ENCODE data around the gene CNTFR. TPM values are rescaled to one million over a fixed set of nuclear protein-coding genes. Genes with fewer than 3 reads are reported as not detected.

CNTFR gene
- total and polyA plus RNA-seq, 2 of the 8 experiments (the other 6 are each of a cell fraction or from before 2014, with no cell fraction given): 1.2 to 4.2 TPM

GRCh38 chr9:34615132-34615531 is 25.6 kb upstream of the CNTFR start:
- Histone ChIP-seq H3K27ac (ENCODE audit: low read depth, low read length) (no peak overlapping the region), H3K79me2 (ENCODE audit: control insufficient read depth in 1 of 2, insufficient read depth in 2 of 2, low read length in 2 of 2) (no peaks in the 10 kb centered on the region), H4K20me1 (replicated peaks in 1 of 2; ENCODE audit: control insufficient read depth in 1 of 2, insufficient read depth in 2 of 2, low read length in 2 of 2) (no peaks in the 10 kb centered on the region), H3K27me3 (replicated peaks in 1 of 4; ENCODE audit: control insufficient read depth in 3 of 4, extremely low read depth in 1 of 4, insufficient read depth in 3 of 4, low read length in 3 of 4) (peaks cover 0 to 3% (median 2%) of the 10 kb centered on the region in 4 experiments; a peak in 2 of 7 replicates), H2AFZ (ENCODE audit: low read length) (no peak overlapping the region), H2BK15ac (ENCODE audit: low read length) (no peak overlapping the region), H3K9me3 (ENCODE audit: insufficient read depth in 2 of 2, low read depth in 1 of 2, low read length in 1 of 2) (no peaks in the 10 kb centered on the region), H3K36me3 (ENCODE audit: control insufficient read depth in 2 of 4, insufficient read depth in 4 of 4, low read length in 3 of 4) (no peaks in the 10 kb centered on the region; a peak in 1 of 8 replicates), H2AK5ac (ENCODE audit: low read depth, low read length) (no peak overlapping the region), H3K18ac (ENCODE audit: extremely low read depth, low read length) (no peak overlapping the region), H3K23ac (ENCODE audit: insufficient read length) (no peak overlapping the region), H3K4me3 (ENCODE audit: extremely low read depth in 1 of 4, insufficient read depth in 2 of 4, low read depth in 3 of 4, low read length in 4 of 4) (no peak overlapping the region), H3K79me1 (ENCODE audit: low read depth, low read length) (no peaks in the 10 kb centered on the region), H2BK20ac (ENCODE audit: low read length) (no peak overlapping the region), H3K4me1 (replicated peaks in 1 of 4; ENCODE audit: control insufficient read depth in 3 of 4, insufficient read depth in 4 of 4, low read length in 3 of 4) (peaks cover 4 to 11% (median 6%) of the 10 kb centered on the region in 4 experiments), H2BK12ac (ENCODE audit: low read depth, low read length) (no peak overlapping the region), H3K14ac (ENCODE audit: insufficient read length) (no peak overlapping the region), H3K4ac (replicated peaks; ENCODE audit: insufficient read length, low read depth, low read length) (no peak overlapping the region), H3K9ac (replicated peaks in 1 of 4; ENCODE audit: extremely low read depth in 1 of 4, low read depth in 3 of 4, low read length in 3 of 4) (no peak overlapping the region), H3K23me2 (ENCODE audit: low read depth, low read length) (peaks cover 15% of the 10 kb centered on the region; the same call in 1 of the 2 replicates), H2BK5ac (ENCODE audit: low read depth, low read length) (no peak overlapping the region), H4K5ac (ENCODE audit: insufficient read length, low read depth, low read length) (no peak overlapping the region), H3K4me2 (ENCODE audit: insufficient read depth in 1 of 2, low read depth in 2 of 2, low read length in 2 of 2) (no peak overlapping the region), H4K91ac (replicated peaks; ENCODE audit: insufficient read length, low read length) (no peak overlapping the region), H3K56ac (replicated peaks; ENCODE audit: insufficient read length, low read depth, low read length) (no peak overlapping the region), H4K8ac (ENCODE audit: extremely low read depth, insufficient read depth, low read length) (no peak overlapping the region), H2BK120ac (replicated peaks; ENCODE audit: low read depth, low read length) (no peak overlapping the region)
- ChIA-PET CTCF (ENCODE audit: partially characterized antibody) (interaction anchor here (0.8 to 16.9 kb wide), 11 partner anchors 10 to 211 kb away, joined by 3 to 401 read pairs (median 5); partner anchors contain the start of genes ARID3C, CCL27, GALT and SIGMAR1), POLR2A (ENCODE audit: partially characterized antibody) (interaction anchor here (0.8 to 0.9 kb wide), 3 partner anchors 13 to 25 kb away, joined by 3 to 4 read pairs (median 3); no protein-coding TSS in a partner anchor)
- WGBS, 2 experiments (ENCODE audit: extremely low coverage in 1 of 2, insufficient coverage in 1 of 2, insufficient read length in 1 of 2, insufficient replicate concordance in 2 of 2, low coverage in 1 of 2, low lambda C conversion rate in 2 of 2, missing lambda C conversion rate in 1 of 2): 84% methylated on average over 2 of the region's 2 CpGs; no CpG with 5 or more reads in 1 of the 2 experiments
- DNase-seq (ENCODE audit: low read depth in 1 of 2, low spot score in 2 of 2): no peak
- FAIRE-seq: no peak
- TF ChIP-seq ZNF274 (IDR thresholded peaks at IDR 0.05; ENCODE audit: borderline replicate concordance, extremely low read depth, low read length) (no peak), SAP30 (IDR thresholded peaks at IDR 0.05; ENCODE audit: insufficient read depth, insufficient replicate concordance, low read length) (no peak), KDM1A (IDR thresholded peaks at IDR 0.05; ENCODE audit: borderline replicate concordance, low read length) (no peak), JUND (IDR thresholded peaks at IDR 0.05; ENCODE audit: low read length) (no peak), MAFK (IDR thresholded peaks at IDR 0.05; ENCODE audit: low read depth, low read length) (no peak), TCF12 (IDR thresholded peaks at IDR 0.05; ENCODE audit: low read depth, low read length) (no peak)
- TF ChIP-seq, protein P1, sequence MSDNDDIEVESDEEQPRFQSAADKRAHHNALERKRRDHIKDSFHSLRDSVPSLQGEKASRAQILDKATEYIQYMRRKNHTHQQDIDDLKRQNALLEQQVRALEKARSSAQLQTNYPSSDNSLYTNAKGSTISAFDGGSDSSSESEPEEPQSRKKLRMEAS (IDR thresholded peaks at IDR 0.05): no peak

Measured in H1 (cell line).